ENCODE measurements around the gene TPM1. TPM values are rescaled to one million over a fixed set of nuclear protein-coding genes. Genes with fewer than 3 reads are reported as not detected.
"Not testable (repeated sequence)": the region's sequence is repeated elsewhere in the genome, so short reads cannot be mapped to it uniquely, and the experiment has no call there.

Gene TPM1
- total RNA-seq, 1 donor from 2014 or later, result 10.6 TPM

DNA sequence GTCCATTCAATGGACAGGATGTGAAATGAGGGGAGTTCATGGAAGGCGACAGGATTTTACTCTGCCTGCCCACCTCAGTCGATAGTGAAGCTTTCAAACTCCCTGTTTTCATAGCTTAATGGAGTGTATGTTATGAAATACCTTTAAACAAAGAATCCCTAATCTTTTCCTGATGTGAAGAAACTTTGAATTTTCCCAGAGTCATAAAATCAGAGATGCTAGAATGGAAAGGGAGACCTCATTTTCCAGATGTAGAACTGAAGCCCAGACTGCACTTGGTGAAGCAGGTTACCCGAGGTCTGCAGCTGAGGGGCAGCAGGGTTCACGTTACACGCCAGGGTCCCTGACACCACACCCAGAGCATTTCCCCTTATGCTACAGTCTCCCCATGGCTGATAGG, 44.4 kb downstream of the TPM1 start:
- Mint-ChIP-seq H3K27me3 (peaks cover 12% of the 10 kb centered on the region), H3K9me3 (no peaks in the 10 kb centered on the region)

DNA sequence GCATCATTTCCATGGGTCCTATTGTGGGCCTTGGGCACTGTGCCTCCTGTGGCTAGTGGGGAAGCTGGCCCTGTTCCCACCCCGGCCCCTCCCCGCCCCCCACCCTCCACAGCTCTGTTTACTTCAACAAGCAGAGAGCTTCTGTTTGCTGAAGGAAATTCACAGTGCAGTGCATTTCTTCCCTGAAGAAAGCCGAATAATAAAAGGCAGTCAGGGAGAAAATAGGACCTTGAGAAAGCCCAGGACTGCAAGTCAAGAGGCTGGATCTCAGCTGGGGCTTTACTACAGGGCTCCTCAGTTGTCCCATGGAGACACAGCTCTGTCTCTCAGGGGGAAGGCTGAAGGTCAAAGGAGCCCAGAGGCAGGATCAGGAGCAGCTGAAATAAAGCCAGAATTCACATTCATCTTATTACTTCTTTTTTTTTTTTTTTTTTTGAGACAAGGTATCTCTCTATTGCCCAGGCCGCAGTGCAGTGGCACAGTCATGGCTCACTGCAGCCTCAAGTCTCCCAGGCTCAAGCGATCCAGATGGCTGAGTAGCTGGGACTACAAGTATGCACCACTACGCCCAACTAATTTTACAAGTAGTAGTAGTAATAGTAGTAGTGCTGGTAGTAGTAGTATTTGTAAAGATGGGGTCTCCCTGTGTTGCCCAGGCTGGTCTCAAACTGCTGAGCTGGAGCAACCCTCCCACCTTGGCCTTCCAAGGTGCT, 46.1 kb downstream of the TPM1 start:
- no peak overlapping the region for H3K27ac Mint-ChIP-seq
- no peaks in the 10 kb centered on the region for H3K4me1 Mint-ChIP-seq
- peaks cover 8% of the 10 kb centered on the region for H3K27me3 Mint-ChIP-seq
- no peak overlapping the region for H3K4me3 Mint-ChIP-seq
- intact Hi-C loops (cut with micrococcal nuclease), result no loop called here
- DNase-seq, result no peak
- no peaks in the 10 kb centered on the region for H3K36me3 Mint-ChIP-seq (ENCODE audit: low read depth)
- no peaks in the 10 kb centered on the region for H3K9me3 Mint-ChIP-seq

More for the DNA sequence above, 44.4 kb downstream of the TPM1 start:
- intact Hi-C loops (cut with micrococcal nuclease), result no loop called here
- H3K4me3 Mint-ChIP-seq, result no peak overlapping the region
- no peaks in the 10 kb centered on the region for H3K4me1 Mint-ChIP-seq
- no peak for DNase-seq
- H3K27ac Mint-ChIP-seq, result no peak overlapping the region
- no peaks in the 10 kb centered on the region for H3K36me3 Mint-ChIP-seq (ENCODE audit: low read depth)

DNA sequence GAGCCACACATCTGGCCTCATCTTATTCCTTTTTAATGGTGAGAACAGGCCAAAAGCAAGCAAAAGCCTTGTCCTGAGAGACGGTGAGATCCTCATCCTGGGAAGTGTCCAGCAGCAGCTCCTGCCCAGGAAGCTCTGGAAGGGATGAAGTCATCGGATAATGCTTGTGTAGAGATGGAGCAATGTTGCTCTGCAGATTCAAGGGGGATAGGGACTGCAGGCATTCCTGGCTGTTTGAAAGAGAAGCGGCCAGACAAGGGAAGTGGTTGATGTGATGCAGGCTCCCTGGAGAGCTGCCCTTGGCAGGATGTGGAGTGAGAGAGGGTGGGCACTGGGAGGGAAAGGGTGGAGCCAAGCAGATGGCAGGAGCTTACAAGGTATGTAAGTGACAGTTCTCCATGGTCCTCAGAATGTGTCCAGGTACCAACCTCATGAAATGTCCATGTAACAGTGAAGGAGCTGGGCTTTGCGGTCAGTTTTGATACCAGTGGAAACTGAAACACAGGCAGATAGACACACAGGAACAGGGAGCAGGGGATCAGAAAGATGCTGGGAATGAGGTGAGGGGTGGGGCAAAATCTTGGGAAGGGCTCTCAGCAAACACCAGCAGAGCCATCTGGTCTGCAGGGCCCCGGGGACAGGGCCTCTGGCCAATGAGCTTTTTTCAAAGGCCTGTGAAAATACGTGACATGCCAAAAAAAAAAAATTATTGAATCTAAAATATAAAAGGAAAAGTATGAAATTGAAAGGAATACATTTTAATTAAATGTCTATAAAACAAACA, 46.9 kb downstream of the TPM1 start:
- no peak overlapping the region for H3K4me3 Mint-ChIP-seq
- H3K36me3 Mint-ChIP-seq (ENCODE audit: low read depth), result no peaks in the 10 kb centered on the region
- peaks cover 8% of the 10 kb centered on the region for H3K27me3 Mint-ChIP-seq
- no peaks in the 10 kb centered on the region for H3K9me3 Mint-ChIP-seq
- intact Hi-C loops (cut with micrococcal nuclease), result loop anchor here (5.0 kb wide), 2 partner anchors 242 to 347 kb away; no protein-coding TSS in a partner anchor
- H3K27ac Mint-ChIP-seq, result no peak overlapping the region
- H3K4me1 Mint-ChIP-seq, result no peaks in the 10 kb centered on the region
- DNase-seq, result no peak

- Mint-ChIP-seq H3K4me1 (no peaks in the 10 kb centered on the region), H3K27me3 (peaks cover 8% of the 10 kb centered on the region), H3K36me3 (ENCODE audit: low read depth) (no peaks in the 10 kb centered on the region), H3K4me3 (no peak overlapping the region), H3K27ac (no peak overlapping the region), H3K9me3 (no peaks in the 10 kb centered on the region)
- intact Hi-C loops (cut with micrococcal nuclease), result loop anchor here (5.0 kb wide), 2 partner anchors 243 to 348 kb away; no protein-coding TSS in a partner anchor
- no peak for DNase-seq
Observed at GRCh38 chr15:63090472-63090871, 47.9 kb downstream of the TPM1 start.

DNA sequence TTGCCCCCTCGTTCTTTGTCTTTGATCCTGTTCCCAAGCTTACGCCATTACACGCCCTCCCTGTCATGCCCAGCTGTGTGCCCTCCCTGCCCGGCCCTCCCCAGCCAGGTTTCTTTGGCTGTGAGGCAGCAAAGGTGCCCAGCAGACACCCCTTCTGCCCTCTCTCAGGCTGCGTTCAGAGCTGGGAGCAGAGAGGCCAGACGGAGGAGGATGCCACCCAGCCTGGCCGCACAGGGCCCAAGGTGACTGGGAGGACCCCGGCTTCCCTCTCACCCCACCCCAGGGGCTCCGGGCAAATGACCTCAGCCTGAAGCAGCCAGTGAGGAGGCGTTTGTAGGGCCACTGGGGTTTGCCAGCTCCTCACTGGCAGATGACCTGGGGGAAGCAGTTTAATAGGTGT, 48.3 kb downstream of the TPM1 start:
- intact Hi-C loops (cut with micrococcal nuclease), result loop anchor here (5.0 kb wide), 2 partner anchors 244 to 349 kb away; no protein-coding TSS in a partner anchor
- Mint-ChIP-seq H3K27me3 (peaks cover 8% of the 10 kb centered on the region), H3K4me3 (no peak overlapping the region), H3K36me3 (ENCODE audit: low read depth) (no peaks in the 10 kb centered on the region), H3K9me3 (no peaks in the 10 kb centered on the region), H3K4me1 (no peaks in the 10 kb centered on the region), H3K27ac (no peak overlapping the region)
- DNase-seq, result no peak

- no peaks in the 10 kb centered on the region for H3K36me3 Mint-ChIP-seq (ENCODE audit: low read depth)
- H3K27me3 Mint-ChIP-seq, result peaks cover 6% of the 10 kb centered on the region
- H3K9me3 Mint-ChIP-seq, result no peaks in the 10 kb centered on the region
- no peak for DNase-seq
- intact Hi-C loops (cut with micrococcal nuclease), result loop anchor here (5.0 kb wide), 2 partner anchors 245 to 350 kb away; no protein-coding TSS in a partner anchor
- H3K4me1 Mint-ChIP-seq, result no peaks in the 10 kb centered on the region
- no peak overlapping the region for H3K27ac Mint-ChIP-seq
- H3K4me3 Mint-ChIP-seq, result no peak overlapping the region
Observed at GRCh38 chr15:63091679-63092446, 49.3 kb downstream of the TPM1 start.

GRCh38 chr15:63093486-63094205, 51.1 kb downstream of the TPM1 start:
- DNase-seq, result peak; percentile 92
- Mint-ChIP-seq H3K4me1 (peaks cover 4% of the 10 kb centered on the region), H3K9me3 (no peaks in the 10 kb centered on the region), H3K27ac (no peak overlapping the region), H3K27me3 (peaks cover 5% of the 10 kb centered on the region), H3K4me3 (no peak overlapping the region), H3K36me3 (ENCODE audit: low read depth) (no peaks in the 10 kb centered on the region)
- intact Hi-C loops (cut with micrococcal nuclease), result loop anchor here (1.0 to 5.0 kb wide), 3 partner anchors 45 to 351 kb away; no protein-coding TSS in a partner anchor

DNA sequence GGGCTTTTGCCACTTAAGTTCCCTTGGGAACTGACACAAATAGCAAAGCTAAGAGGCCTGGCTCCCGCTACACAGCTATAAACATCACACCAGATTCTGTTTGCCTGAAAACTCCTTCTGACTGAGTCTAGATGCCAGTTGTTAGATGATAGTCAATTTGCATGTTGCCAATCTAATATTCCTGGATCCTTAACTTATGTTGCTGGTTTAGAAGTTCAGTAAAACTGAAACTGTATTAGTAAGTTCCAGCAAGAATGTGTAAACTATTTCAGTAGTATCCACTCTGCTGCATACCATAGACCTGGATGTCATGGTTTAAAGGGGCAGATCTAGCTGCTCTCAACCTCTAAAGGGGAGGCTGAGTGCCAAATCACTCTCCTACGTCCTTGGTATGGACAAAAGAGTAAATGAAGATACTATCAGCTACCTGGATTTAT, 52.0 kb downstream of the TPM1 start:
- no peak for DNase-seq
- Mint-ChIP-seq H3K4me1 (peaks cover 4% of the 10 kb centered on the region), H3K36me3 (ENCODE audit: low read depth) (no peaks in the 10 kb centered on the region), H3K9me3 (no peaks in the 10 kb centered on the region), H3K27me3 (peaks cover 5% of the 10 kb centered on the region), H3K27ac (no peak overlapping the region), H3K4me3 (no peak overlapping the region)
- intact Hi-C loops (cut with micrococcal nuclease), result loop anchor here (5.0 kb wide), 2 partner anchors 247 to 352 kb away; no protein-coding TSS in a partner anchor

DNA sequence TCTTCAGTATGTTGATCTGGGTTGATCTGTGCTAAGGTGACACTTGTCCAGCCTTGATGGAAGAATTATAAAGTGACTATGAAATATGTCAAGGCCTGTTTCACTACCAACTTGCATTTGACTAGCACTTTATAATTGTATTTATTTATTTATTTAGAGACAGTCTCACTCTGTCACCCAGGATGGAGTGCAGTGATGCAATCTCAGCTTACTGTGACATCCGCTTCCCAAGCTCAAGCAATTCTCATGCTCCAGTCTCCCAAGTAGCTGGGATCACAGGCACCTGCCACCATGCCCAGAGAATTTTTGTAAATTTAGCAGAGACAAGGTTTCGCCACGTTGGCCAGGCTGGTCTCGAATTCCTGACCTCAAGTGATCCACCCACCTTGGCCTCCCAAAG, 53.6 kb downstream of the TPM1 start:
- Mint-ChIP-seq H3K9me3 (no peaks in the 10 kb centered on the region), H3K36me3 (ENCODE audit: low read depth) (no peaks in the 10 kb centered on the region)
- intact Hi-C loops (cut with micrococcal nuclease), result no loop called here

GRCh38 chr15:63098901-63099300, 56.4 kb downstream of the TPM1 start:
- H3K9me3 Mint-ChIP-seq; intact Hi-C loops (cut with micrococcal nuclease); H3K27me3 Mint-ChIP-seq; DNase-seq; H3K4me1 Mint-ChIP-seq; H3K4me3 Mint-ChIP-seq; H3K36me3 Mint-ChIP-seq (ENCODE audit: low read depth); H3K27ac Mint-ChIP-seq: not testable (repeated sequence)

More for the DNA sequence above, 53.6 kb downstream of the TPM1 start:
- no peak overlapping the region for H3K27ac Mint-ChIP-seq
- peaks cover 4% of the 10 kb centered on the region for H3K4me1 Mint-ChIP-seq
- H3K27me3 Mint-ChIP-seq, result peaks cover 5% of the 10 kb centered on the region
- no peak for DNase-seq
- H3K4me3 Mint-ChIP-seq, result no peak overlapping the region

- H3K4me3 Mint-ChIP-seq; H3K9me3 Mint-ChIP-seq; H3K4me1 Mint-ChIP-seq; H3K27me3 Mint-ChIP-seq; H3K36me3 Mint-ChIP-seq (ENCODE audit: low read depth); intact Hi-C loops (cut with micrococcal nuclease); DNase-seq; H3K27ac Mint-ChIP-seq: not testable (repeated sequence)
Observed at GRCh38 chr15:63099581-63099980, 57.0 kb downstream of the TPM1 start.

DNA sequence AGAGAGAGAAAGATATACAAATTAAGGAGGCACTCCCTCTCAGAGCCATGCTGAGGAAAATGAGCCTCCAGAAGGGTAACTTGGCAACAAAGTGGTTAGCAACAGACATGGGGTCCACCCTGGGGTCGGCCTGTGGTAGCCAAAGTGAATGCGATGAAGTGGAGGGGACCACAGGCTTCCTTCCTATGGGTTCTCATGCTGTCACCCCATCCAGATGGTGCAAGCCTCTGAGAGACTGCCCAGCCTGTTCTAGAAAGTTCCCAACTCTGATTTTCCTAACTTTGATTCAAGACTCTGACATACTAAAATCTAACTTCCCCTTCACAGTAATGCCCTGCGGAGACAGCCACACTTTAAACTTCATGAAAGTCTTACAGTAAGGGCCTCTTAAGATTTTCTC, 60.9 kb downstream of the TPM1 start:
- DNase-seq, result no peak
- H3K36me3 Mint-ChIP-seq (ENCODE audit: low read depth), result no peaks in the 10 kb centered on the region
- H3K4me1 Mint-ChIP-seq, result no peaks in the 10 kb centered on the region
- peaks cover 9% of the 10 kb centered on the region for H3K27me3 Mint-ChIP-seq
- no peak overlapping the region for H3K27ac Mint-ChIP-seq
- intact Hi-C loops (cut with micrococcal nuclease), result no loop called here
- peaks cover 3% of the 10 kb centered on the region for H3K9me3 Mint-ChIP-seq
- no peak overlapping the region for H3K4me3 Mint-ChIP-seq

GRCh38 chr15:63104727-63105126, 62.2 kb downstream of the TPM1 start:
- intact Hi-C loops (cut with micrococcal nuclease), result no loop called here
- H3K27me3 Mint-ChIP-seq, result peaks cover 19% of the 10 kb centered on the region
- peaks cover 3% of the 10 kb centered on the region for H3K9me3 Mint-ChIP-seq
- H3K36me3 Mint-ChIP-seq (ENCODE audit: low read depth), result no peaks in the 10 kb centered on the region
- H3K4me3 Mint-ChIP-seq, result no peak overlapping the region
- H3K27ac Mint-ChIP-seq, result no peak overlapping the region
- no peak for DNase-seq
- no peaks in the 10 kb centered on the region for H3K4me1 Mint-ChIP-seq

Data from activated CD4-positive, alpha-beta T cell treated with anti-CD3 and anti-CD28 coated beads, Interleukin-2, amount 10 ng/mL, durations not matched to agents 24 days and 14 days (primary cell).